ENCODE results near the gene SKP1.

DNA sequence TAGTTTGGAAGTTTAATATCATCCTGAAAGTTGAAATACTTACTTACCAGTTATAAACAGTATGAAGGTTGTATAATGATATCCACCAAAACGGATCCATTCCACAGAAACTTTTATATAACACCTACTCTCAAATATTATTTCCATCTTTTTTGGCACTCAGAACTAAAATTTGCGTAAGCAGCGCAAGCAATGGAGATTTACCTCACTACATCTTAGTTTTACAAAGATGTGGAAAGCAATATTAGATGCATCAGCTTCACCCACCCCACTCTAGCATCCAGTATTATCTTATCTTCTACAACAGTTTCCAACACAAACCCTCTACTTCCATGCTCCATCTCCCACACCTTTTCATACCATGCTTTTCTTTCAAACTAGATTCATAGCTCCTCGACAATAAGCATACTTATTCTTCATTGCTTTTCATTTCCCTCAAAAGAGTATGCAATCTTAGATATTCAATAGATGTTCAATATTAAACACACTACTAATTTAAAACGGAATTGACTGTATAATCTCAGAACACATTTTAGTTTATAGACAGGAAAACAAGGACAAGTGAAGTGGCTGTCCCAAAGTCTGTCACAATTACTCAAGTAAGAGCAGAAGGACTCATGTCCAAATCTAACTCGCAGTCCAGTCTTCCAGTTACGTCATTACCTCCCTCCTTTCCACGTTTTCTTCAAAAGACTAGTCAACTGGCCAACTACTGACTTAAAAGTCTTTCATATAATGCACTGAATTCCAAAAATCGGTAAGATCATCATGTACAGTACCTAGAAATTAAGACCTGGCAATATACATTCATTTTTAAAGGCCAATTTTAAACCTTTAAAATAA, 46.9 kb upstream of the SKP1 start:
- TF ChIP-seq EZH2phosphoT487 (IDR thresholded peaks at IDR 0.05; ENCODE audit: borderline replicate concordance, low read length): no peak
- no peak for TF ChIP-seq CTCF (IDR thresholded peaks at IDR 0.05; ENCODE audit: low read depth, low read length, poor library complexity, severe bottlenecking)

All from DOHH2 (cell line).